Breast epithelium (tissue), 4 donors: ENCODE results near the gene GJD3. TPM values are rescaled to one million over a fixed set of nuclear protein-coding genes. Genes with fewer than 3 reads are reported as not detected.
A peak's percentile ranks its signal among the peaks of the same experiment; 100 is the strongest.

ENCODE experiments used
- DNase-seq, 2 donors: peaks; one replicate each; pipeline ENCODE4 v3.0.0-alpha.2; 2019; ENCODE audit warnings: low spot score in 2 of 2
- H3K27ac ChIP-seq, 2 donors: fragments of 200-600 bp; sonication (generic) in 1 of 2; one replicate each; pipeline ENCODE4 v1.5.1; 2016 to 2019; ENCODE audit warnings: mild to moderate bottlenecking in 1 of 2
- H3K27me3 ChIP-seq, 2 donors: fragments of 200-600 bp; sonication (generic) in 1 of 2; one replicate each; pipeline versions ENCODE4 v1.5.1 to v1.6.0; 2017 to 2019; ENCODE audit warnings: control low read depth in 1 of 2, mild to moderate bottlenecking in 1 of 2
- H3K36me3 ChIP-seq: fragments of 200-600 bp; one replicate; pipeline ENCODE4 v1.5.1; 2019
- H3K4me1 ChIP-seq, 2 donors: fragments of 200-600 bp; sonication (generic); one replicate each; pipeline ENCODE4 v1.5.1; 2016 to 2019; ENCODE audit warnings: control low read depth in 1 of 2
- H3K4me3 ChIP-seq, 3 donors: fragments of 200-600 bp; sonication (generic); 1 replicate in 2 of 3; 2 replicates in 1 of 3; pipeline ENCODE4 v1.5.1; 2016 to 2019; ENCODE audit warnings: mild to moderate bottlenecking in 3 of 3, moderate library complexity in 2 of 3
- H3K9me3 ChIP-seq, 2 donors: fragments of 200-600 bp; sonication (generic) in 1 of 2; one replicate each; pipeline ENCODE4 v1.5.1; 2016 to 2019; ENCODE audit warnings: control low read depth in 1 of 2
- CTCF ChIP-seq, 3 donors: fragments of 450-650 bp; IDR thresholded peaks; one replicate each; pipeline ENCODE4 v1.5.1; 2016 to 2017; ENCODE audit warnings: antibody characterized with exemption in 3 of 3, mild to moderate bottlenecking in 3 of 3, moderate library complexity in 3 of 3
- POLR2A ChIP-seq: fragments of 450-650 bp; IDR thresholded peaks from one replicate; pipeline ENCODE4 v1.6.1; 2016; ENCODE audit warnings: antibody characterized with exemption, mild to moderate bottlenecking, moderate library complexity
- POLR2AphosphoS5 ChIP-seq, 3 donors: sonication (generic); formaldehyde crosslinking; IDR thresholded peaks; one replicate each; pipeline ENCODE4 v1.6.1; 2017; ENCODE audit warnings: antibody characterized with exemption in 3 of 3
- intact Hi-C: fragments of 100-400 bp; cut with DNase I; formaldehyde crosslinking; loops from one replicate; pipeline ENCODE4 v1.15.1; 2023; ENCODE audit warnings: low total_unique reads
- total RNA-seq, 3 donors: library from RNA; depleted of rRNA; stranded (reverse); fragments of >200 nt; gene quantifications; one replicate each; pipeline ENCODE4 v1.1.0, GENCODE V29; 2016

The GJD3 gene
- total RNA-seq, 3 donors from 2014 or later = not detected

- TF ChIP-seq POLR2AphosphoS5 (IDR thresholded peaks at IDR 0.05) (no peak), CTCF (IDR thresholded peaks at IDR 0.05) (no peak), POLR2A (no peak)
- no peaks in the 10 kb centered on the region for H3K4me1 ChIP-seq
- no peak for DNase-seq
- intact Hi-C loops = loop anchor here (5.0 kb wide), 1 partner anchor 55 kb away; no protein-coding TSS in a partner anchor
- H3K9me3 ChIP-seq = no peaks in the 10 kb centered on the region
- H3K4me3 ChIP-seq = no peak overlapping the region
- peak overlapping the region; percentile 61 to 65 for H3K27ac ChIP-seq
- no peaks in the 10 kb centered on the region for H3K36me3 ChIP-seq
- H3K27me3 ChIP-seq = no peaks in the 10 kb centered on the region
These were observed 7.3 kb downstream of the GJD3 start for GRCh38 chr17:40356990-40357881.

- Histone ChIP-seq H3K4me1 (no peaks in the 10 kb centered on the region), H3K36me3 (no peaks in the 10 kb centered on the region), H3K27me3 (no peaks in the 10 kb centered on the region), H3K4me3 (no peak overlapping the region), H3K9me3 (no peaks in the 10 kb centered on the region), H3K27ac (peak overlapping the region; percentile 61 to 82)
- intact Hi-C loops = loop anchor here (5.0 kb wide), 1 partner anchor 54 kb away; no protein-coding TSS in a partner anchor
- TF ChIP-seq POLR2AphosphoS5 (IDR thresholded peaks at IDR 0.05) = peak in 1 of 3 donors; percentile 14
- TF ChIP-seq POLR2A = no peak
- no peak for DNase-seq
These were observed 8.5 kb downstream of the GJD3 start for GRCh38 chr17:40355804-40356758.

- H3K27ac ChIP-seq = peak overlapping the region; percentile 61 to 82
- no peaks in the 10 kb centered on the region for H3K36me3 ChIP-seq
- no peaks in the 10 kb centered on the region for H3K9me3 ChIP-seq
- H3K4me3 ChIP-seq = no peak overlapping the region
- DNase-seq = peak; percentile 63 to 79
- intact Hi-C loops = loop anchor here (5.0 kb wide), 1 partner anchor 53 kb away; no protein-coding TSS in a partner anchor
- TF ChIP-seq POLR2AphosphoS5 (IDR thresholded peaks at IDR 0.05) (peak in 2 of 3 donors; percentile 45 to 48), CTCF (IDR thresholded peaks at IDR 0.05) (peak; percentile 95 to 99 (median 98)), POLR2A (no peak)
- no peaks in the 10 kb centered on the region for H3K27me3 ChIP-seq
- peaks cover 0 to 1% of the 10 kb centered on the region in 2 donors for H3K4me1 ChIP-seq
These were observed 9.3 kb downstream of the GJD3 start for GRCh38 chr17:40355123-40355803.

- intact Hi-C loops = loop anchor here (5.0 kb wide), 1 partner anchor 52 kb away; no protein-coding TSS in a partner anchor
These were observed 10.1 kb downstream of the GJD3 start for GRCh38 chr17:40354221-40355122.

More at GRCh38 chr17:40354221-40355122, 10.1 kb downstream of the GJD3 start:
- Histone ChIP-seq H3K4me1 (peaks cover 4 to 9% of the 10 kb centered on the region in 2 donors), H3K9me3 (no peaks in the 10 kb centered on the region), H3K4me3 (no peak overlapping the region), H3K27me3 (no peaks in the 10 kb centered on the region), H3K27ac (peak overlapping the region; percentile 61 to 82), H3K36me3 (no peaks in the 10 kb centered on the region)
- TF ChIP-seq CTCF (IDR thresholded peaks at IDR 0.05) (no peak), POLR2AphosphoS5 (IDR thresholded peaks at IDR 0.05) (no peak), POLR2A (no peak)
- DNase-seq = no peak
